Measurements from ENCODE around the gene RBM38. TPM values are rescaled to one million over a fixed set of nuclear protein-coding genes. Genes with fewer than 3 reads are reported as not detected.

RBM38 gene
- total and polyA plus RNA-seq, 7 donors: 73.2 to 308 (median 135) TPM

- no peak for TF ChIP-seq CTCF (IDR thresholded peaks at IDR 0.05)
- ATAC-seq (no peak), DNase-seq (peak; percentile 16 to 63)
- WGBS, 3 donors: 38 to 53% (median 42%) methylated on average over 15 to 16 of the region's 16 CpGs
- no peaks in the 10 kb centered on the region for H3K9me3 ChIP-seq
- H3K36me3 ChIP-seq (ENCODE audit: insufficient read depth in 1 of 2, low read depth in 1 of 2): peaks cover 0 to 44% of the 10 kb centered on the region in 2 donors
- H3K27ac ChIP-seq: peak overlapping the region; percentile 92
- H3K27me3 ChIP-seq (ENCODE audit: insufficient read depth in 3 of 3, low read length in 2 of 3): no peaks in the 10 kb centered on the region
- H3K4me3 ChIP-seq: peak overlapping the region; percentile 77
- intact Hi-C loops (cut with DNase I): loop anchor here in 1 of 2 donors (5.0 kb wide), 1 partner anchor 41 kb away; no protein-coding TSS in a partner anchor
- H3K4me1 ChIP-seq: peaks cover 74% of the 10 kb centered on the region
Observed at GRCh38 chr20:57396212-57396983, 5.2 kb downstream of the RBM38 start.

GRCh38 chr20:57396984-57397692, 5.9 kb downstream of the RBM38 start:
- no peak for TF ChIP-seq CTCF (IDR thresholded peaks at IDR 0.05)
- H3K4me3 ChIP-seq: peak overlapping the region; percentile 77
- no peak for ATAC-seq
- intact Hi-C loops (cut with DNase I): loop anchor here in 1 of 2 donors (5.0 kb wide), 1 partner anchor 40 kb away; no protein-coding TSS in a partner anchor
- no peaks in the 10 kb centered on the region for H3K27me3 ChIP-seq (ENCODE audit: insufficient read depth in 3 of 3, low read length in 2 of 3)
- peaks cover 81% of the 10 kb centered on the region for H3K4me1 ChIP-seq
- peak; percentile 11 to 50 for DNase-seq
- peak overlapping the region; percentile 92 for H3K27ac ChIP-seq
- H3K9me3 ChIP-seq: no peaks in the 10 kb centered on the region
- WGBS, 3 donors: 56 to 76% (median 61%) methylated on average over 16 of the region's 16 CpGs
- H3K36me3 ChIP-seq (ENCODE audit: insufficient read depth in 1 of 2, low read depth in 1 of 2): peaks cover 0 to 51% of the 10 kb centered on the region in 2 donors

GRCh38 chr20:57397693-57398108, 6.5 kb downstream of the RBM38 start:
- H3K27ac ChIP-seq: peak overlapping the region; percentile 92
- H3K36me3 ChIP-seq (ENCODE audit: insufficient read depth in 1 of 2, low read depth in 1 of 2): peaks cover 0 to 51% of the 10 kb centered on the region in 2 donors
- TF ChIP-seq CTCF (IDR thresholded peaks at IDR 0.05): no peak
- no peaks in the 10 kb centered on the region for H3K9me3 ChIP-seq
- 20 to 42% (median 28%) methylated on average over 13 of the region's 13 CpGs for WGBS, 3 donors
- peak overlapping the region; percentile 77 for H3K4me3 ChIP-seq
- H3K4me1 ChIP-seq: peaks cover 81% of the 10 kb centered on the region
- intact Hi-C loops (cut with DNase I): loop anchor here (2.0 to 5.0 kb wide), 2 partner anchors 37 to 40 kb away; no protein-coding TSS in a partner anchor
- ATAC-seq (no peak), DNase-seq (peak; percentile 22 to 63)
- no peaks in the 10 kb centered on the region for H3K27me3 ChIP-seq (ENCODE audit: insufficient read depth in 3 of 3, low read length in 2 of 3)

- Histone ChIP-seq H3K36me3 (ENCODE audit: insufficient read depth in 1 of 2, low read depth in 1 of 2) (peaks cover 0 to 51% of the 10 kb centered on the region in 2 donors), H3K4me1 (peaks cover 81% of the 10 kb centered on the region), H3K27me3 (ENCODE audit: insufficient read depth in 3 of 3, low read length in 2 of 3) (no peaks in the 10 kb centered on the region), H3K4me3 (peak overlapping the region; percentile 77), H3K27ac (peak overlapping the region; percentile 92), H3K9me3 (no peaks in the 10 kb centered on the region)
- WGBS, 3 donors: 12 to 22% (median 14%) methylated on average over 15 to 27 of the region's 27 CpGs
- no peak for TF ChIP-seq CTCF (IDR thresholded peaks at IDR 0.05)
- intact Hi-C loops (cut with DNase I): loop anchor here (2.0 to 5.0 kb wide), 2 partner anchors 36 to 39 kb away; no protein-coding TSS in a partner anchor
- DNase-seq: peak; percentile 81 to 91
- peak; percentile 41 to 58 (median 53) for ATAC-seq
Observed at GRCh38 chr20:57398231-57398821, 7.1 kb downstream of the RBM38 start.

Data from psoas muscle (tissue), 8 donors.